HG03280 (cell line): ENCODE data around the gene SGMS1.
"Not testable (repeated sequence)": the region's sequence is repeated elsewhere in the genome, so short reads cannot be mapped to it uniquely, and the experiment has no call there.

Experiments
- ATAC-seq: cut with Tn5 transposase; IDR thresholded peaks from one replicate; pipeline ENCODE4 v1.9.1; 2021; ENCODE audit warnings: mild to moderate bottlenecking, moderate library complexity; ENCODE audit not compliant: unreplicated experiment

SGMS1 gene

GRCh38 chr10:50513956-50514355, 109.8 kb downstream of the SGMS1 start:
- ATAC-seq, result no peak

- ATAC-seq, result peak; percentile 47
These were observed 110.9 kb downstream of the SGMS1 start for GRCh38 chr10:50512743-50513416.

DNA sequence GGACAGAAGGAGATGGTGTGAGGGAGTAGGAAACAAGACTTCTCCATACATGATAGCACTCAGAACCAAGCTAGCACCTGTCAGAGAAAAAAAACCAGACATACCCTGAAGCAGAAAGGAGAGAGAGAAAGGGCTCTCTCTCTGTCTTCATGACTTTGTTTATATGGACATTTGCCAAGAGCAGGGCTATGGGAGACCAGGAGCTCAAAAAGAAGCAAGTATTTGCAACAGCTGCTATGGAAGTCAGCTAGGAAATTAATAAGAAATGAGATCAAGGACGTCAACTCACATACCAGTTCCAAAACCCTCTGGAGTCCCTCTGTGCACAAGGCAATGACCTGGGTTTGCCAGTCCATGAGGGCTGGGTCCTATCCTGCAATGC, 111.6 kb downstream of the SGMS1 start:
- peak; percentile 3 for ATAC-seq

DNA sequence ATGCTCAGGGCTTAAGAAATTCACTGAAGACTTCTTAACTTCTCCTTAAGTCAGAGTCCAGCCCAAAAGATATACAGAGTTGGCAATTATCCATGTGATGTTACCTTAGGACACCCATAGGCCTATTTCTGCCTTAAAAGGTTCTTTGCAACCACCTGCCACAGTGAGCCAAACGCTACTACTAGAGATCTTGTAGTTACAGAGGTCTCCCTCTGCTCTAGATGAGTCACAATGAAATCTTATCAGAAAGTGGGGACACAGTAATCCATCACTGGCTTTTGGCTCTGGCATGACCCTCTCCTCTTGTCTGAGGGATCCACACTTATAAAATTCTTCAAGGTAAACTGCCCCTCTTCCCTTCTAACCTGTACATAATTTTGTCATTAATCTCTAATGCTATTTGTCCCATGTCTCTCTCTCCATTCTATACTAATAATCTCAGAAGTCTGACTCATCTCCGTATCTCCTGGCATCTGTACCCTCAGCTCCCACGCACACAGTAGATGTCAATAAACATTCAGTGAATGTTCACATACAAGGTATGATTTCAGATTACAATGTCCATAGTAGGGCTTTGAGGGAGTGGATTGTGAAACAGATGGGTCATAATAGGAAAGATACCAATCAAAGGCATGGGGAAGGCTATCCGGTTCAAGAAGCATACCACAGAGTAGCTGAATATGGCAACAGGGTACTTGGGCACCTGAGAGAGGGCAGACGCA, 112.1 kb downstream of the SGMS1 start:
- ATAC-seq, result peak; percentile 34

DNA sequence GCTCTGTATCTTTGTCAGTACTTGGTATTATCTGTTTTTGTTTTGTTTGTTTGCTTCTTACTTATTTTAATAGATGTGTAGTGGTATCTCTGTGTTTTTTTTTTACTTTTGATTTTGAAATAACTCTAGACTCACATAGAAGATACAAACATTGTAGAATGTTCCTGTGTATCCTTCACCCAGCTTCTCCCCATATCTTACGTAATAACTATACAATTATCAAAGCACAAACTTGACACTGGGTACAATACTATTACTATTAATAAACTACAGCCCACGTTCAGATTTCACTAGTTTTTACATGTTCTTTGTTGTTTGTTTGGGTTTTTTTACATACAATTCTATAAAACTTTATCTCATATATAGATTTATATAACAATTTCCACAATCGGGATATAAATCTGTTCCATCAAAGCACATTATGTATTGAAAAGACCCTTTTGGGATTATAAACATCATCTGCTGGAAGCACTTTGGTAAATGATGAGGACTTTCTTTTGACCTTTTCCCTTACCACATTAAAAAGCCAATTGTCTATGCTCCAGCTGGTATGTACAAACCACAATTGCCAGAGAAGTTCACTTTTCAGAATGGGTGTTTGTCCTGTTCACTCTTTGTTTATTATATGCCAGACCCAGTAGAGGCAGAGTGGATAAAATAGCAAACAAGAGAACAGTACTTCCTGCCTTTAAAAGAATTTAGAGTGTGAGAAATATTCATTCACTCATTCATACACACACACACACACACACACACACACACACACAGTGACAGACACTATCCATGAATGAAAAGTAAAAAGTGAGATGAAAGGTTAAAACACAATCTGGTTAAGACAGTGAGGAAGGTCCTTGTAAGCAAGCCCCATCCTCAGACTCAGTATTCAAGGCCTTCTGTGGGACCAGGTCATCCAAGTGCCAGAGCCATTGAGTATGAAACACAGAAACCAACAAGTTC, 113.0 kb downstream of the SGMS1 start:
- ATAC-seq, result no peak

DNA sequence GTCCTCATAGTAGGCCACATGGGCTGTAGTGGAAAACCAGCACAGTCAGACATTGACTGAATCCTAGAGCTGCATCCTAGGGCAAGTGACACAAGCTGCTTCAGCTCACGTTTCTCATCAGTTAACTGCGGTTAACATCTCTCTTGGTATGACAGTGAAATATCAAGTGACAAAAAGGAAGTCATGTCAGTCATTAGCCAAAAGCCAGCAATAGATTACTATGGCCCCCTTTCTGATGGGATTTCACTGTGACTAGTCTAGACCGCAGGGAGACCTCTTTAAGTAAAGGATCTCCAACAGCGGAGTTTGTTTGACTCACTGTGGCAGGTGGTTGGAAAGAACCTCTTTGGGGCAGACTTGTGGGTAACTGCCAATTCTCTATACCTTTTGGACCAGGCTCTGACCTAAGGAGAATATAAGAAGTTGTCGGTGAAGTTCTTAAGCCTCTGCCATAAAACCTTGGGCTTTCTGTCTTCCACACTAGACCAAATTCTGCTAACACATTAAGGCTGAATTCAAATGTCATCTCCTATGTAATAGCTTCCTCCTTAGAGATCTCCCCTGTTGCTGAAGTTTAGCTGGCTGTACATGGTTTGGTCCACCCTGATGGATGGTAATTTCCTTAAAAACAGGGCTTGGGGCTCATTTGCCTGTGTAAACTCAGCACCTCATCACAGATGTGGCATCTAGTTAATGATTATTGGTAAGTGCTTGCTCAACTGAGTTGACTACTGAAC, 115.3 kb downstream of the SGMS1 start:
- peak; percentile 67 for ATAC-seq

DNA sequence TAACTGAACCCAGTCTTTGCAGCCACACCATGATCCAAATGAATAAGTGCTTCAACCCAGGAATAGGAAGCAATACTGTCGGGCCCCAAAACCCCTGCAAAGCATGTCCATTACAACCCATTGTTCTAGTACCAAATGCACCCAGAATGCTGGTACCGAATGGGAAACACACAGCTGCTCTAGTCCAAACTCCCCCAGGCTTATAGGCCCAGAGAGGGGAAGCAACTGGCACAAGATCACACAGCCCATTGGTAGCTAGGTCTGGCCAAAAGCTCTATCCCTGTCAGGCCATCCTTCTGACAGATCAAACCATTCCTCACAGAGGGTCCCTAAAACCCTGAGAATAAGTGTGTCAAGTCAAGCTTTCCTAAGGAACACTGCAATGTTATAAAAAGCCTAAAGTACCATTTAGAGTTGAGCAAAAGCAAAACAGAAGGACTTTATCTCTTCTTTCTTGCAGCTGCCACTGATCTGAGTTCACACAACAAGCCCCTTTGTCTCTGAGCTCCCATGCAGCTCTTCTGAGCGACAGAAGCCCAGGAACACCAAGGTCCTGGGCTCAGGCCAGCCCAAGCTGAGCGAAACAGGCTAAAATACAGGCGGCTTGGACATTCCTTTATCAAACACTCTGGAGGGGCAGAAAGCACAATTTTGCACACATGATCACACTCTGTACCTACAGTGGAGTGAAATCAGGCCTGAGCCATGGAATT, 116.7 kb downstream of the SGMS1 start:
- ATAC-seq, result no peak

DNA sequence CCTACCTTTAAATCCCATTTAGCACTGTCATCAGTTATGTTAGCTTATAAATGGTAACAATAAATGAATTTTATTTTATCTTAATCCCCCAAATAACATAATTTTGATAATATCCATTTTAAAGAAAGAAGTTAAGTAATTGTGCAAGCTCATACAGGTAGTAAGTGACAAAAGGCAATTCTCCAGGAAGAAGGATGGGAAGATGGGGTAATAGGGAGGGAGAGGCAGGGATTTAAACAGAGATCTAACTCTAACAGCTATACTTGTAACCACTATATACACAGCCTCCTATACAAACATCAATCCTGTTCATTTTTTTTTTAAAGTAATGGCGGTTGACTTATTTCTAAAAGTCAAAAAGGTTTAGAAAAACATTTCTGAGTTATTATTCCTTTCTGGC, 119.4 kb downstream of the SGMS1 start:
- ATAC-seq, result no peak

- no peak for ATAC-seq
These were observed 120.0 kb downstream of the SGMS1 start for GRCh38 chr10:50503661-50504320.

- ATAC-seq, result not testable (repeated sequence)
These were observed 120.6 kb downstream of the SGMS1 start for GRCh38 chr10:50503156-50503555.

GRCh38 chr10:50501924-50502452, 121.8 kb downstream of the SGMS1 start:
- no peak for ATAC-seq

DNA sequence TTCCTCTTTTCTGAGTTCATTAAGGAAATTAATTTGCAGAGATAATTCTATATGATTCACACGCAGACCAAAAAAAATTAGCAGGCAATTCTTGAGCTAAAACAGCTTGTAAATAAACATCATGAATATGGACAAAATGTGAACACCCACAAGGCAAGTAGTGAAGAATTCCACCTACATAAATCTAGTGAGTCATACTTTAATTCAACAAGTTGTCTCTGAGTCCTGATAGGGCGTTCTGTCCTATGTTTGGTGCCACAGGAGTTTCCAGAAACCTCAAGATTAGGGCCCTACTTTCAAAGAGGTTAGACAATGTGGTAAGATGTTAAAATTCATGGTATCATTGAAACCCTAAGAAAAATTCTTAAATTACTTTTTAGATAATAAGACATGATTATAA, 122.3 kb downstream of the SGMS1 start:
- ATAC-seq, result no peak

DNA sequence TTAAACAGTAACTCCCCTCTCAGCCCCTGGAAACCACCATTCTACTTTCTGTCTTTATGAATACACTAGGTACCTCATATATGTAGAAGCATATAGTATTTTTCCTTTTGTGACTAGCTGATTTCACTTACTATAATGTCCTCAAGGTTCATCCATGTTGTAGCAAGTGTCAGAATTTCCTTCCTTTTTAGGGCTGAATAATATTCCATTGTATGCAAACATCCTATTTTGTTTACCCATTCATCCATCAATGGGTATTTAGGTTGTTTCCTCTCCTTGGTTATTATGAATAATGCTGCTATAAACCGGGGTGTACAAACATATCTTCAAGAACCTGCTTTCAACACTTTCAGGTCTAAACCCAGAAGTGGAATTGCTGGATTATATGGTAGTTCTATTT, 125.3 kb downstream of the SGMS1 start:
- ATAC-seq, result no peak

DNA sequence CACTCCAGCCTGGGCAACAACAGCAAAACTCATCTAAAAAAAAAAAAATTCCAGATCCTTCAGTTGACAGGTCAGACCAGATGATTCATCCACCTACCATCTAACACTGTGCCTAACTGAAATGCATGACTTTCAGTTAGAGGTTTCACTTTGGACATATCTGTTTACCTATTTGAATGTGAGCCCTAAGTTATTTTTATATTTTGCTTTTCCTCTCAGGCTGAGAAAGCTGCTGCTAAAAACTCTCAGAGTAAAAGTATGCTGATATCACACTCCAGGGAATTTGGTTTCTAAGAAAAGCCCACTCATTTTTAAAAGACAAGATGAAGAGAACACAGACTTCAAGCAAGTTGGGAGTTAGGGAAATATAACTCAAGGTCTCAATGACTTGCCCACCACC, 126.0 kb downstream of the SGMS1 start:
- peak; percentile 92 for ATAC-seq

- ATAC-seq, result no peak
These were observed 127.5 kb downstream of the SGMS1 start for GRCh38 chr10:50496228-50496627.

DNA sequence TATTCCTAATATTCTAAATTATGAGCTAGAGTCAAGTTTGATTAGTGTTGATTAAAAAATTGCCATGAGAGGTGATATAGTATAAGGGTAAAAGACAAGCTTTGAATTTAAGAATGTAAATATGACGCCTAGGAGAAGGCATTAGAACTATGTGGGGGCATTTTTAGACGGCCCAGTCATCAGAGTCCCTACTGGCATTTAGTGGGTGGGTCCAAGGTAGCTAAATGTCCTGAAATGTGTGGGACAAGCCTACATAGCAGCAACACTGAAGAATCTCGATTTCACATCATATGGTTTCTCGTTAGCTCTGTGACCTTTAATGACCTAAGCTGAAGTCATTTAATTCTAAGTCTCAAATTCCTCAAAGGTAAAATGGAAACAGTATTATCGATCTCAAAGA, 133.5 kb downstream of the SGMS1 start:
- ATAC-seq, result no peak

DNA sequence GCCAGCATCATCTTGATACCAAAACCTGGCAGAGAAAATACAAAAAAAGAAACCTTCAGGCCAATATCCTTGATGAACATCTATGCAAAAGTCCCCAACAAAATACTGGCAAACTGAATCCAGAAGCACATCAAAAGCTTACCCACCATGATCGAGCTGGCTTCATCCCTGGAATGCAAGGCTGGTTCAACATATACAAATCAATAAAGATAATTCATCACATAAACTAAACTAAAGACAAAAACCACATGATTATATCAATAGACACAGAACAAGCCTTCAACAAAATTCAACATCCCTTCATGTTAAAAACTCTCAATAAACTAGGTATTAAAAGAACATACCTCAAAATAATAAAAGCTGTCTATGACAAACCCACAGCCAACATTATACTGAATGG, 139.2 kb downstream of the SGMS1 start:
- ATAC-seq, result not testable (repeated sequence)

DNA sequence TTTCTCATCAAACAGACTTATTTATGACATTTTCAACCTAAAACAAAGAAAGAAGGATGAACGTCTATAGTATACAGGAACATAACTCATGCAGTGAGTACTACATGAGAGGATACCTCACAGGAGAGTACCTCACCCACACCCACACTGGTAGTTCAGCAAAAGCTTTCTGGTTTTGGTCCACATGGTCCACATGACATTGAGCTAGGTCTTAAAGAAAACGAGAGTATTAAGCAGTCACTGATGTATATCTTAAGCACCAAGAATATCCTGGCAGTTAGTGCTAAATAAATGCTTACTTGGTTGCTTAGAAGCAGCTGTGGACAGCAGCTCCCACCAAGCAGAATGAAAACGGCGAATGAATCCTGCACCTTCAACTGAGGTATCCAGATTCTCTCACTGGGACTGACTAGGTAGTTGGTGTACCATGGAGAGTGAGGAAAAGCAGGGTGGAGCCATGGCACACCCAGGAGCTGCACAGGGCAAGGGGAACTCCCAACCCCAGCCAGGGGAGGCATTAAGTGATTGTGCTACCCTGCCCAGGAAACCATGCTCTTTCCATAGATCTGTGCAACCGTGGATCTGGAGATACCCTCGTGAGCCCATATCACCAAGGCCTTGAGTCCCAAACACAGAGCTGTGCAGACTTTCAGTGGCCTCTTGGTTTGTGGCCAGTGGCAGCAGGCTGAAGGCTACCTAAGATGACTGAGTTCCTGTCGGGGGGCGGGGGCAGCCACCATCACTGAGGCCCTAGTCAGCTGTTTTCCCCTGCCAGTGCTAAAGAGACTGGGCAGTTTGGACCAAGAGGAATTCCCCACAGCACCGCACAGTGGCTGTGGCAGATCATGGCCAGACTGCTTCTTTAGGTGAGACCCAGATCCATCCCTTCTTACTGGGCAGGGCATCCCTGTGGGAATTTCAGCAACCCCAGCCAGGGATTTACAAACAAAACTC, 143.4 kb downstream of the SGMS1 start:
- no peak for ATAC-seq
